GM21737 (cell line): ENCODE results near the gene FAM83C.
"Not testable (repeated sequence)": the region's sequence is repeated elsewhere in the genome, so short reads cannot be mapped to it uniquely, and the experiment has no call there.

ENCODE experiments used
- ATAC-seq: cut with Tn5 transposase; IDR thresholded peaks from one replicate; pipeline ENCODE4 v1.9.1; 2021; ENCODE audit warnings: mild to moderate bottlenecking, moderate library complexity; ENCODE audit not compliant: unreplicated experiment

The FAM83C gene

DNA sequence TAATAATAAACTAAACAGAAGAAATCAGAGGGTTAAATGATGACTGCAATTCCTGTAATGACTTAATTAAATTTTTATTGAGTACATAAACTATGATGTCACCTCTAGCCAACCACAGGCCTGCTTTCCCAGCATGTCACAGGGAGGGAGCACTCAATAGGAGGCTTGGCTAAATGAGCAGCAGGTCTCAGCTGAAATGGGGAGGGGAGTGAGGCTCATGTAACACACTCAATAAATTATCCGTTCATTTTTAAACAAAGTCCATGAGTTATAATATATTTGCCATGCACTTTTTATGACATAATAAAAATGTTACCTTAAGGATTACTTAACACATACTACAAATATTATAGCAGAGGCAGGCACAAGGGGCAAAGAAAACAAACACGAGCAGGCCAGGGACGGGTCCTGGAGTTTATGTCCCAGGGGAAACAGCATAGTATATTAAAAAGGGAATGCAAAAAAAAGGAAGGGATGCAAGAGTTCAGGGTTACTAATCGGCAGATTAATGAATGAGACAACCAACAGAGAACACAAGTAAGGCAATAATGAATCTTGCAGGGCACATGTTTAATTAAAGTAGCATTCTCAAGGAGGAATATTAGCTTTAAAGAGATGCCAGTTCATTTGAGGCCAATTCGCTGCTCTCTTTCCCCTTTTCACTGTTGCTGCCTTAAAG lies 27.1 kb upstream of the FAM83C start:
- ATAC-seq = no peak

DNA sequence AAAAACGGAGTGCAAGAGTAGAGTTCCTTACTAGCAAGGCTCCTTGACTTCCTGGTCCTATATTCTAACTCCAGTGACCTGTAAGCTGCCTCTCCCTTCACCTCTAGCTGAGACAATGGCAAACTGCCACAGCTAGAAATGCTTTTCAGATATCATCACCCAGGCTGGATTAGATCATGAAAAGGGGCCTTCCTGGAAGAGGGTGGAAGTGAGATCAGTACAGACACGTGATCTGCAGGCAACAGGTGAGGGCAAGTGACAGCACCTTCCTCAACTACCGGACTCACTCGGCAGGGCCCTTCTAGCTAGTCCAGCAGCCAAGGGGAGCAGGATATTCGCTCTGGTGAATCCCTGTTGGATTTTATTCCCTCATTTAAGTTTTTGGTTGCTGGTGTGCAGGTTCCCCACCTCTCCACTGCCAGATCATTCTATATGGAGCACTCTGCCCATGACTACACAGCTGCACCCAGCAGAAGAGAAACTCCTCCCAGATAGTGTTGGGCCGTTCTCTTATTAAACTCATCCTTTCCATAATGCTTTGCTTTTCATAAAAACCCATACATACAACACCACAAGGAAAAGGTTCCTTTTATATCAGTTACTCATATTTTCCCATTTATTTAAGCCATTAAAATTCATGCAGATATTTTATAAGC lies 26.4 kb upstream of the FAM83C start:
- no peak for ATAC-seq

DNA sequence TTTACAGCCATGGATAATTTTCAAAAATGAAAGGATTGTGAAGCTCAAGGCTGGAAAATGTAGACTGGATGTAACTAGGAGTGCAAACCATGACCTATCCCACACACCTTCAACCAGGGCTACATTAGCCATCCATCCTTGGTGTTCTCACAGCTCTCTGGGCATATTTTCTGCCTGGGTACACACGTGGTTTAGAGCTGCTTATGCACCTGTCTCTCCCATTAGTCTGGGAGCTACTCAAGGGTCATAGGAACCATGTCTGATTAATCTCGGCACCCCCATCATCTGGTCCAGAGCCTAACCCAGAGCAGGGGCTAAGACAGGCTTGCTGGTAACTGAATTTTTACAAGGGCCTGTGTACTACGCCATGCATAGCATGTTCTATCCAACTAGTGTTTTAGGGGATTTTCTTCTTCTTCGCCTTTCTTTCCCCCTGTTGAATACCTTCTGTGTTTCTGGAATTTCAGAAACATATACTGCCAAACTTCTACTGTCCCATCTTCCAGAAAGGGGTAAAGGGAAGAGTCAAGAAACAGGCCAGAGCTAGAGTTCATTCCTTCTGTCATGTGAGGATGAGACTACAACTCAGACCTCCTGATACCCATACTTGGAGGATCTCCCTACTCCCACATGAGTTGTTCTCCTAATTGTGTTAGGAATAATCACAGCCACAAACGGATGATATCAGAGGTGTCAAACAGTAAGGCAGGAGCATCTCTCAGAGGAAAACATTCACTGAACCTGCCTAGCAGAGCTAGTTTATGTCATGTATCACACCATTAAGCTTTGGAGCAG lies 25.4 kb upstream of the FAM83C start:
- no peak for ATAC-seq

DNA sequence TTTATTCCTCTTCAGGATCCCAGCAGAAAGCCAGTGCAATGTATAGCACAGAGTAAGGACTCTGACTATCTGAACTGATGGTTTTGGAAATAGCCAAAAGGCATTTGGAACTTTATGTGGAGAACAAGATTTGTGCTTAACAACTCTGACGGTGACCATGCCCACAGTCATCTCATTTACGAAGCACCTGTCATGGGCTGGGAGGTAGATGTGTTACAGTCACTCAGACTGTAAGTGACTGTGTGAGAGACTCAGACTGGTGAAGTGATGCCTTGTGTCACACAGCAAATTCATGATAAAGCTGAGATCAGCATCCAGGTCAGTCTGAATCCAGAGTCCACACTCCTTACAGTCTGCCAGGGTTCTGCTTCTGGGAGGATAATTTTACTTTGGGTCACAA lies 23.9 kb upstream of the FAM83C start:
- no peak for ATAC-seq

DNA sequence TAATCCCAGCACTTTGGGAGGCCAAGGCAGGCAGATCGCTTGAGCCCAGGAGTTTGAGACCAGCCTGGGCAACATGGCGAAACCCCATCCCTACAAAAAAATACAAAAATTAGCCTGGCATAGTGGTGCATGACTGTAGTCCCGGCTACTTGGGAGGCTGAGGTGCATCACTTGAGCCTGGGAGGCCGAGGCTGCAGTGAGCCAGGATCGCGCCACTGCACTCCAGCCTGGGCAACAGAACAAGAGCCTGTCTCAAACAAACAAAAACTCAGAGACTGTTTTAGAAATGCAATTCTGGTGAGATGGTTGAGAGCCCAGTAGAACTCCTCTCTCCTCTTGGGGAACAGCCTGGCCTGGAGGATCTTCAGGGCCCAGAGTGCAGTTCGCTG lies 23.4 kb upstream of the FAM83C start:
- ATAC-seq = not testable (repeated sequence)

DNA sequence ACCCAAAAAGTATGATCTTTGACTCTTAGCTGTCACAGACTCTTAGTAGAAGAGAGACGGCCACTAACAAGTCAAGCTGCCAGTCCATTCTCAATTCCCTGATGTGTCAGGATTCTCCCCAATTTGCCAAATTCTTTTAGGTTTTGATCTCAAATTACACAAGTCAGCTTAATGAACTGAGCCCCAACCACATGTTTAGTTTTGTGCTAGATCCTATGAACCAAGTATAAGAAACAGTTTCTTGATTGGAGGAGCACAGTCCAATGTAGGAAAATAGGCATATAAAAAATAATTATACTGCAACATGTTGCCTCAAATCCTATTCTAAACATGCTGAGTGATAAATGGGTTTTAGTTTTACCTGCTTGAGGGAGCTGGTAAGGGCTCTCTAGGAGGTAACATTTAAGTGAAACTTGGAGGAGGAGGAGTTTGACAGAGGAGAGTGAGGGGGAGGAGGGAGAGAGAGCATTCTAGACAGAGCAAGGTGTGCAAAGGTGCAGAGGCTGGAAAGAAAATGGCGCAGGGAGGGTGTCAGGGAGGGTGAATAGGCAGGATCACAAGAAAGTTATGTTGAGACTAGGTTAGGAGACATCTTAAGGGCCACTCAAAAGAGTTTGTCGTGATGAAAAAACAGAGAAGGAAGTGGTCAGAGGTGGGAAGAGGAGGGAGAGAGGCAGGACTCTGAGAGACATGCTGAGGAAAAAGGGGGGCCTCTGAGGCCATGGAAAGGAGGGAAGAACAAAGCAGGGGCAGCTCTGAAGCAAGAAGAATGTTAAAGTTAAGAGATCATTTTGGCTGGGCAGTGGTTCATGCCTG lies 22.8 kb upstream of the FAM83C start:
- ATAC-seq = no peak

DNA sequence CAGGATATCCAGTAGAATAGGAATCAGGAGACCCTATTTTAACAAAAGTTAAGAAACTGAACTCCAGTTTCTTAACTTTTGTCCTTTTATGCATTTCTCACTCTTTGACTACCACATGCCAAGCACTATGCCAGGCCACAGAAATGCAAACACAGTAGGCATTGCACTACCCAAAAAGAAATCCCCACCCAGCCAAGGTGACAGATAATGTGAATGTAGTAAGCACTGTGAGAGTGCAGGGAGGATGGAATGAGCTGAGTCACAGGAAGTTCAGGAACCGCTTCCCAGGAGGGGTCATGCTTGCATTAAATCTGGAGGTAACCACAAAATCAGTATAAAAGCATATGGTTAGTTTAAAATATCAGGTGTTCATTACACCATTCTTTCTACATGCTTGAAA lies 20.1 kb upstream of the FAM83C start:
- no peak for ATAC-seq

DNA sequence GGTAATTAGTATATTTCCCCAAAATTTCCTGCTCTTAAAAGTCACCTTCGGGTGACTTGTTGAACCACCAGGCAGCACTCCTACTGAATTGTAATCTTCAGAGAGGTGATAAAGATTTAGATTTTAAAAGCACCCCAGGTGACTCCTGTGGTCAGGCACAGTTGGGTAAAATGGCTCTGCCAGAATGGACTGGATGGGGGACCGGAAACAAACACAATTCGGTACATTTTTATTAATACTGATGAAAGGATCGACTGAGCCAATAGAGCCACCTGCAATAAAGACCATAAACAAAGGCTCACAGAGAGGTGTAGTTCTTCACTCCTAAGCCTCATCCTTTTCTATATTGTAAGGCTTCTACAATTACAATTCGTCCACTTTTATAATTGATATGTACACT lies 19.6 kb upstream of the FAM83C start:
- ATAC-seq = no peak

DNA sequence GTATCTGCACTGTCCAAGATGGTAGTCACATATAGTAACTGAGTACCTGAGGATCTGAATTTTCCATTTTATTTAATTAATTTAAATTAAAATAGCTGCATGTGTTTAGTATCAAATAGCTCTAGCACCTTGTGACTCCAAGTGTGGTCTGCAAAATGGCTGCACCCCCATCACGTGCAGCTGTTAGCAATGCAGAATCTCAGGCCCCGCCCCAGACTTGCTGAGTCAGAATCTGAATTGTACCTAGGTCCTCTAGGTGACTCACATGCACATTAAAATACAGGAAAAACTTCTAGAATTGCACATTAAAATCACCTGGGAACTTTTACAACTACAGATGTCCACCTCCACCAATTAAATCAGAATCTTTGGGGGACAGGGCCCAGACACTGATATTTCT lies 19.2 kb upstream of the FAM83C start:
- ATAC-seq = no peak

DNA sequence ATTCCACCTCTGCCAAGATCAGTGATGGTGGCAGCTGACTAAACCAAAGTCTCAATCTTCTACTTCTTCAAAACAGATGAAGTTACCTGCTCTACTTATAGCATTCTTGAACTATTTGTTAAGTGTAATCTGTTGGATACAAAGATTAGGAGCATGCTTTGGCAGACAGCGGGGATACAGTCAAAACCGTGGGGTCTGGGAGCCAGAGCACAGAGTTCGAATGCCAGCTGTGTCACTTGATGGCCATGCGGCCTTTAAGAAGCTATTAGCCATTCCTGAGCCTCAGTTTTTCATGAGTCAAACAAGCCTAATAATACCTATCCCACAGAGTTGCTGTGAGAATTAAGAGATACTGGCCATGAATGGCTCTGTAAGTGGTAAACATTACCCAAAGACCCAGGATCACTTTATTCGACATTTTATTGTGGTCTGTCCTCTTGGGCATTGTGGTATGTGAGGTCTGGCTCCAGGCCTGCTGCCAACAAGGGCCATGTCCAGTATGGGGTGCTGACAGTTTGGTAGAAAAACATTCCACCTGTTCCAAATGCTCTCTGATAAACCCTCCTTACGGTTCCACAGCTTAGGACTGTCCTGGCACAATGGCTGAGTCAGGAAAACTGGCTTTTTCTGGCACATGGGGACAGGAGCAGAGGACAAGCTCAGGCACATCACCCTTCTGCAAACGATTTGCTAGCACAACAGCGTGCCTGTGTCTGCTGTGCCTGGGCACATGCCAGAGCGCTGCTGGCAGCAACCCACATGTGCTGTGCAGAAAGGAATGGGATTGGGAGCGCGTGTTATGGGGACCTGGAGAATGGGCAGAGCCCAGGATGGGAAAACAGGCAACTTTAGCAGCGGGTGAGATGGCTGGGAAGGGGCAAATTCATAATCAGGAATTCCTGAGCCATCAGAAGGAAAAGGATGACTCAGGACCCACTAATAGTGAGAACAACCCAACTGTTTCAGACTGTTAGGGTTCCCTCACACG lies 15.7 kb upstream of the FAM83C start:
- ATAC-seq = no peak

DNA sequence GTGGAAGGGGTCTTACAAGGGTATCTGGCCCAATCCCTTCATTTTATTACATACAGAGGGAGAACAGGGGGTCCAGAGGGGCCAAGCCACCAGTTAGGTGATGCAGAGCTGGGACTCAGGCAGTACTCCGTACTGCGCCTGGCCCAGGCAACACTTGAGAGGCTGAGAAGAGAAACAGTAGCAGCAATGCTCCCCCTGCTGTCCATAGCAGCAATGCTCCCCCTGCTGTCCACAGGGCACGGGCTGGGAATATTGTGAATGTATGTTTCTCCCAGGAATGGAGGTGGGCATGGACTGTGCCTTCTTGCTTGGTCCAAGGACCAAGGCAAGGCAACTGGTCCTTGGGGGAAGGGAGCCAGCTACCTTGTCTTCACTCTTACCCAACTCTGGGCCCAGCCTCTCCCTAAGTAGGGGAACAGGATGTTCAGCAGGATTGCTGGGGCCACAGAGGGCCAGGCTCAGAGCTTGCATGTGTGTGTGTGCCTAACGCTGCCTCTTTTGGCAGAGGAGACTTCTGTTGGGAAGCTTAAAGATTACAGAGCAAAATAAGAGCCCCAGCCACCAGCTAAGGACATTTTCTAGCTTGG lies 14.8 kb upstream of the FAM83C start:
- ATAC-seq = no peak

DNA sequence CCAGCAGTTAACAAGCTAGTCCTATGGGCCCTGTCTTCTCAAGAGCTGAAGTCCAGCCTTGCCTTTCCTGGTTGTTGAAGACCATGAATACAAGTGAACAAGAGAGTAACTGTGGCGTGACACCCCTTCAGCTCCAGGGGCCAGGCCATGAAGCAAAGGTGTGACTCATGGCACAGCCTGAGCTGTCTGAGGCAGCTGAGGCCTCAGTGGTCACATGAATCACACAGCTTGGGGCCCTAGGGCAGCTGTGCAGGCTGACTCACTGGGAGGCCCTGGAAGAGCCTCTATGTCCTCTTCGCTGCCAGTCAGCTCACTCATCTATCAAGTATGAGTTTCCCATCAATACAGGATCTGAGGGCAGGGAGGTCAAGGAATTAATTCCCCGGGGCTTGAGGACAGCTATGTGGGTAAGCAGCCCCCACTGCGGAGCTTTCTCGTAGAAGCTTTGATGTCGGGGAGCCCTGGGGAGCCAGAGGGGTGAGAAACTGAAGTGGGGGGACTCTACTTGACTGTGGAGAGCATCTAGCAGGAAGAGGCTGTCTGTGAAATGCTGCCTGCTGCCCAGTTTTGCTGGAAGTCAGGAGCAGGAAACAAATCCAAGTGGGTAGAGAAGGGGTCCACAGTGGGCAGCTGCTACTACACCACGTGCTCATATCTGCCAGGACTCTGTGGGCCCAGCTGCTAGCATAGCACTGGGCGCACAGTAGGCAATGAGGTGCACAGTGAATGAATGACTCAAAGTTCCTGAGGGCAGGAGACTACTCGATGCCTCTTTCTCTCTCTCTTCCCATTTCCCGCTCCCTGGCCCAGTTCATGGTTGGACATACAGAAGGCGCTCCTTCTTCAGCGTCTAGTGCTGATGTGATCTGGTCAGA lies 13.7 kb upstream of the FAM83C start:
- no peak for ATAC-seq

DNA sequence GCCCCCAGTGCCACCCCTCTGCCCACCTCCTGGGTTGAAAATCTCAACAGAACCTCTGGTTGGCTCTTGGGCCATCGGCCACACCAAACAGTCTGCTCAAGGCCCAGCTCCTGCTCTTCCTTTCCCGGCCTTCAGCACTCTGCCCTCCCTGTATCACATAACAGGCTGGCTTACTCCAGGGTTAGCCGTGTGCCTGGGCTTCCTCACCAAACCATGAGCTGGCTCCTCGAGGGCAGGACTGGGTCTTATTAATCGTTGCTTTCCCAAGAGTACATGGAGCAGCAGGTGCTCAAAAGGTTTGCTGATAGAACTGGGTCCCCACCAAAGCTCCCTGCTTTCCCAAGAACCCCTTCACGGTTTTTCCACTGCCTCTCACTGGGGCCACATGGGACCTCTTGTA lies 12.7 kb upstream of the FAM83C start:
- ATAC-seq = no peak

DNA sequence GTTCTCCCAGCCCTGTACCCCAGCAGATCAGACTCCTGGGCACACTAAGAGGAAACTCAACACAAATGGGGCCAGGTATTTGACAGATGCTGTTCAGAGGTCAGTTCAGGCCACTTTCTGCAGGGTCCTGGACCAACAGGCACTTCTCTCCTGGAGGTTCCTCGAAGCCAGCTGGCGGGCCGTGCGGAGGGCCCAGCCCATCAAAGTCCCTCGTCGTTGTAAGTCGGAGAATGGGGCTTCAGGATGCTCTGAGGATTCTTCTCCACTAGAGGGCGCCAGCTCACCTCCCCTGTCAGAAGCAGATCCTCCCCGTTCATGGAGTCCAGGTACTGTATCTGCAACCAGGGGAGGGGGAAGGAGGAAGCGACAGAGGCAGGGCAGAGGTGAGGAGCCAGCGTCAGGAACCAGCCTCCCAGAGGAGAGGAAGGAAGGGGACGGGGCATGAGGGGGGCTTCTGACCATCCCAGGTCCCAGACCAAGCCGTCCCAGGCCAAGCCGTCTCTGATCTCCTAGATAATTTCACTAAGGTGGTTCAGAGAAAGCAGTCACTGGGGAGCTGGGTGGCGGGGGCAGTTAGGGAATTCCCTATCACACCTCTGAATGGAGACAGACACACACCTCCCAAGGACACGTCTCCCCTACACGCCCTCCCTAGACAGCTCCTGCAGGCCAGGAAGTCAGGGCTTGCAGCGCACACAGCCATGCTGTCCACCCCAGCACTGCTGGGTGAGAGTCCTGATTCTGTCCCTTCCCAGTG lies 11.7 kb upstream of the FAM83C start:
- ATAC-seq = no peak

DNA sequence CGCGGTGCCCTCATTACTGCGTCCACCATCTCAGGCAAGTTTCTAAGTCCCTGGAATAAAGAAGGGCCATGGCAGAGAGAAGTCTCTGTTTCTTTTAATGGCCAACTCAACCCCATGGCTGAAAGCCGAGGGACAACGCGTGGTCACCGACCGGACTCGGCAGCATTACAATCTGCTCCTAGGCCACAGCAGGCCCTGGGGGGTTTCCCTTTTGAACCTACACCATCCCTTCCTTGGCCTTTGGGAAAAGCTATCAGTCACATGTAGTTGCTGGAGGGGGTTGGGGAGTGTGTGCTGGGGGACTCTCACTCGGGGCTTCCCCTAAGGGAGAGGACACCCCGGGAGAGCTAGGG lies 11.1 kb upstream of the FAM83C start:
- ATAC-seq = no peak

DNA sequence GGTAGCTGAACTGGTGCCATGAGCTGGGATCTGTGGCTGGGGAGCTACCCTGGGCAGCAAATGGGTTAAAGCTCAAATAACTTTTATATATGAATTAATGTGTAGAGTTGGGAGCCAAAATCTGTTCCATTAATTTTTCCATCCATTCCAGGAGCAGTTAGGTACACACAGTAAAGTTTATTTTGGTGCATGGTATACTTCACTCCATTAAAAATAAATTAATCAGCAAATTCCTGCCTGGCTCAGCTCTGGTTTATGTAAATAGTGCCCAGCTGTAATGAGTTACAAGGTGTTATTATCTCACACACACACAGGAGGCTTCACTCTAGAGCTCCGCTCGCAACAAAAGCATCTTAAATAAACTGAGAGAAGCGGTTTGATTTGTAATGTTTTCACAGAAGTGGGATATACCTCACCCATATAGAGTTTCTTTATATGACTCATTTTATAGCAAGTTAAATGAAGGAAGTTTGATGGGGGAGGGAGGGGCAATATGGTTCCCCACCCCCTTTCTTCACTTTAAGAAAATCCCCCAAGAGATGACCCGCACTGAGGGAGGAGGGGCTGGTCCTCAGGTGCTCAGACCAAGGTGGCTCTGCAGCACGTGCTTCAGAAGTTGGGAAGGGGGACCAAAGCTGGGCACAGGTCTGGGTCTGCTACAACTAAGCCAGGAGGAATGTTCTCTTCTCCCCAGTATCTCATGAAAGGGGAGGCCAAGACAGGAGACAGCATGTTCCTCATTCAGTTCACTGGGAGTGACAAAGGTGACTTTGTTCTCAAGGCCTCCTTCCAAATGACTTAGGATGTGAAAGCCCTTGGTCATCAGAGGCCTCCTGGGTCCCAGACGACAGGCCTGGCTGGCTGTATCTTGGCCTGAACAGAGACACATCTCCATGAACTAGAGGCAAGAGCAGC lies 10.5 kb upstream of the FAM83C start:
- no peak for ATAC-seq

DNA sequence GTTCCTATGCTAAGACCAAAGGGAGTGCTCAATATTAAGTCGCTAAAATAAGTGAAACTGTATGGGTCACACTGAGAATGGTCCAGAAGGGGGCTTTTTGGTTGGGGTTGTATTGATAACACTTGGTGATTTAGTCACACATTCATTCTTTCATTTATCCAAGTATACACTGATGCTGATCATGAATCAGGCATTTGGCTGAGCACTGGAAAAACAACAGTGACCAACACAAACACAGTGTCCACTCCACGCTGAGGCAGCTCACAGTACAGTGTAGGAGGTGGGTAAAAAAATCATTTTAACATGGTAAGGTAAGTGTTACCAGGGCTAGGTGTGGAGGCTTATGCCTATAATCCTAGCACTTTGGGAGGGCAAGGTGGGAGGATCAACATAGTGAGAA lies 9.2 kb upstream of the FAM83C start:
- ATAC-seq = no peak
